WTC11 (cell line): ENCODE results near the gene PDZD2. TPM values are rescaled to one million over a fixed set of nuclear protein-coding genes. Genes with fewer than 3 reads are reported as not detected.

ENCODE experiments used
- ATAC-seq: fragments of 200-7000 bp; cut with Tn5 transposase; 2 replicates; pipeline ENCODE4 v1.10.0; 2021; ENCODE audit warnings: mild to moderate bottlenecking, moderate library complexity
- CTCF ChIA-PET: fragments of 300-600 bp; sonication (Branson Sonifier 250); formaldehyde crosslinking; loops from one replicate; lab custom pipeline; 2021; ENCODE audit warnings: antibody characterized with exemption; lab: Charles Lee
- POLR2A ChIA-PET: fragments of 350-600 bp; sonication (Branson Sonifier 250); formaldehyde crosslinking; loops from one replicate; lab custom pipeline; 2021; ENCODE audit warnings: antibody characterized with exemption; lab: Charles Lee
- DNase-seq: peaks from one replicate; pipeline ENCODE4 v3.0.0; 2021; ENCODE audit warnings: low spot score
- H3K27ac Mint-ChIP-seq: 2 replicates; pipeline ENCODE4 v1.8.0; 2021; ENCODE audit warnings: mixed read lengths
- H3K27me3 Mint-ChIP-seq: 2 replicates; pipeline ENCODE4 v1.8.0; 2021; ENCODE audit warnings: low read depth, mild to moderate bottlenecking, moderate library complexity, mixed read lengths
- H3K36me3 Mint-ChIP-seq: 2 replicates; pipeline ENCODE4 v1.8.0; 2021; ENCODE audit warnings: mixed read lengths
- H3K4me1 Mint-ChIP-seq: 2 replicates; pipeline ENCODE4 v1.8.0; 2022; ENCODE audit warnings: mixed read lengths
- H3K4me3 Mint-ChIP-seq: 2 replicates; pipeline ENCODE4 v1.8.0; 2021; ENCODE audit warnings: mild to moderate bottlenecking, moderate library complexity, mixed read lengths
- H3K9me3 Mint-ChIP-seq: 2 replicates; pipeline ENCODE4 v1.8.0; 2021; ENCODE audit warnings: mixed read lengths
- AFF4 ChIP-seq: sonication (generic); formaldehyde crosslinking; IDR thresholded peaks from 2 replicates; pipeline ENCODE4 v1.8.1; 2023; ENCODE audit warnings: mild to moderate bottlenecking, missing genetic modification reagents, borderline replicate concordance
- ARID4B ChIP-seq: sonication (generic); formaldehyde crosslinking; IDR thresholded peaks from 2 replicates; pipeline ENCODE4 v1.8.0; 2023; ENCODE audit warnings: missing genetic modification reagents, mild to moderate bottlenecking, borderline replicate concordance
- CDX4 ChIP-seq: fragments of 250-450 bp; sonication (Bioruptor Pico); IDR thresholded peaks from 2 replicates; pipeline ENCODE4 v1.9.0; 2021; ENCODE audit warnings: moderate library complexity, mild to moderate bottlenecking, inconsistent platforms, borderline replicate concordance
- CREB1 ChIP-seq: sonication (generic); formaldehyde crosslinking; IDR thresholded peaks from 2 replicates; pipeline ENCODE4 v1.8.0; 2023; ENCODE audit warnings: mild to moderate bottlenecking, missing genetic modification reagents
- EMX1 ChIP-seq: fragments of 250-450 bp; sonication (Bioruptor Pico); IDR thresholded peaks from 2 replicates; pipeline ENCODE4 v1.8.0; 2021; ENCODE audit warnings: mild to moderate bottlenecking
- FOXK1 ChIP-seq: sonication (generic); formaldehyde crosslinking; IDR thresholded peaks from 2 replicates; pipeline ENCODE4 v1.8.0; 2022; ENCODE audit warnings: mild to moderate bottlenecking, moderate library complexity, missing genetic modification reagents
- IRF2 ChIP-seq: sonication (generic); formaldehyde crosslinking; IDR thresholded peaks from 2 replicates; pipeline ENCODE4 v1.8.0; 2022; ENCODE audit warnings: low read depth, missing genetic modification reagents, borderline replicate concordance
- JAZF1 ChIP-seq: fragments of 250-450 bp; sonication (Bioruptor Pico); IDR thresholded peaks from 2 replicates; pipeline ENCODE4 v1.9.0; 2021; ENCODE audit warnings: moderate library complexity, mild to moderate bottlenecking, inconsistent platforms
- MLX ChIP-seq: sonication (generic); formaldehyde crosslinking; IDR thresholded peaks from 2 replicates; pipeline ENCODE4 v1.8.1; 2023; ENCODE audit warnings: mild to moderate bottlenecking, missing genetic modification reagents, moderate library complexity
- OVOL2 ChIP-seq: fragments of 250-450 bp; sonication (Bioruptor Pico); IDR thresholded peaks from 2 replicates; pipeline ENCODE4 v1.9.0; 2021; ENCODE audit warnings: mild to moderate bottlenecking, borderline replicate concordance
- PREB ChIP-seq: sonication (generic); formaldehyde crosslinking; IDR thresholded peaks from 2 replicates; pipeline ENCODE4 v1.8.1; 2022; ENCODE audit warnings: mild to moderate bottlenecking, missing genetic modification reagents, moderate library complexity, borderline replicate concordance
- RORB ChIP-seq: fragments of 250-450 bp; sonication (Bioruptor Pico); IDR thresholded peaks from 2 replicates; pipeline ENCODE4 v1.9.0; 2021; ENCODE audit warnings: mild to moderate bottlenecking
- SMAD4 ChIP-seq: sonication (generic); formaldehyde crosslinking; IDR thresholded peaks from 2 replicates; pipeline ENCODE4 v1.8.0; 2022; ENCODE audit warnings: mild to moderate bottlenecking, missing genetic modification reagents
- SP1 ChIP-seq: sonication (generic); formaldehyde crosslinking; conservative IDR thresholded peaks from 2 replicates; pipeline ENCODE4 v1.8.1; 2022; ENCODE audit warnings: missing genetic modification reagents
- TP53 ChIP-seq: sonication (generic); formaldehyde crosslinking; IDR thresholded peaks from 2 replicates; pipeline ENCODE4 v1.8.1; 2023; ENCODE audit warnings: mild to moderate bottlenecking, missing genetic modification reagents
- ZBTB43 ChIP-seq: sonication (generic); formaldehyde crosslinking; IDR thresholded peaks from 2 replicates; pipeline ENCODE4 v1.8.1; 2023; ENCODE audit warnings: mild to moderate bottlenecking, missing genetic modification reagents
- ZNF425 ChIP-seq: fragments of 250-450 bp; sonication (Bioruptor Pico); conservative IDR thresholded peaks from 2 replicates; pipeline ENCODE4 v1.9.0; 2021; ENCODE audit warnings: mild to moderate bottlenecking
- ZNF671 ChIP-seq: fragments of 250-450 bp; sonication (Bioruptor Pico); IDR thresholded peaks from 2 replicates; pipeline ENCODE4 v1.8.0; 2021; ENCODE audit warnings: mild to moderate bottlenecking
- total RNA-seq: library from RNA; stranded (reverse); gene quantifications from 3 replicates; pipeline ENCODE4 v1.2.3, GENCODE V29; 2021

PDZD2 gene
- total RNA-seq, 1 experiment from 2014 or later = 11.4 TPM

GRCh38 chr5:31894141-31894540 is 255.2 kb downstream of the PDZD2 start (continued):
- no peak for TF ChIP-seq PREB (CRISPR knock-in tag)
- TF ChIP-seq ZNF671 (CRISPR knock-in tag) = no peak

- Mint-ChIP-seq H3K9me3 (no peaks in the 10 kb centered on the region), H3K4me1 (peaks cover 18% of the 10 kb centered on the region), H3K27me3 (no peaks in the 10 kb centered on the region), H3K27ac (peak overlapping the region; percentile 67; the same call in 1 of the 2 replicates), H3K4me3 (no peak overlapping the region), H3K36me3 (no peaks in the 10 kb centered on the region)
- ChIA-PET POLR2A (no interaction called here), CTCF (interaction anchor here (1.1 kb wide), 2 partner anchors 40 to 71 kb away, joined by 4 to 5 read pairs; no protein-coding TSS in a partner anchor)
- DNase-seq (no peak), ATAC-seq (no peak)
- TF ChIP-seq ARID4B (CRISPR knock-in tag) (no peak), PREB (CRISPR knock-in tag) (no peak), IRF2 (CRISPR knock-in tag) (no peak), TP53 (CRISPR knock-in tag) (no peak), MLX (CRISPR knock-in tag) (no peak), CREB1 (CRISPR knock-in tag) (no peak), JAZF1 (CRISPR knock-in tag) (no peak), FOXK1 (no peak), ZBTB43 (CRISPR knock-in tag) (no peak), EMX1 (CRISPR knock-in tag) (no peak), ZNF425 (CRISPR knock-in tag) (no peak), SMAD4 (CRISPR knock-in tag) (no peak), OVOL2 (no peak), CDX4 (CRISPR knock-in tag) (no peak), SP1 (no peak), AFF4 (CRISPR knock-in tag) (no peak), RORB (CRISPR knock-in tag) (no peak)
Observed at GRCh38 chr5:31895199-31895820, 256.4 kb downstream of the PDZD2 start.
